Measurements from ENCODE around the gene DENND1A. TPM values are rescaled to one million over a fixed set of nuclear protein-coding genes. Genes with fewer than 3 reads are reported as not detected.

The DENND1A gene
- total and polyA plus RNA-seq, 2 donors from 2014 or later, result 16.3 to 19.6 TPM

GRCh38 chr9:123727332-123727731 is 202.6 kb downstream of the DENND1A start:
- TF ChIP-seq, protein P1, sequence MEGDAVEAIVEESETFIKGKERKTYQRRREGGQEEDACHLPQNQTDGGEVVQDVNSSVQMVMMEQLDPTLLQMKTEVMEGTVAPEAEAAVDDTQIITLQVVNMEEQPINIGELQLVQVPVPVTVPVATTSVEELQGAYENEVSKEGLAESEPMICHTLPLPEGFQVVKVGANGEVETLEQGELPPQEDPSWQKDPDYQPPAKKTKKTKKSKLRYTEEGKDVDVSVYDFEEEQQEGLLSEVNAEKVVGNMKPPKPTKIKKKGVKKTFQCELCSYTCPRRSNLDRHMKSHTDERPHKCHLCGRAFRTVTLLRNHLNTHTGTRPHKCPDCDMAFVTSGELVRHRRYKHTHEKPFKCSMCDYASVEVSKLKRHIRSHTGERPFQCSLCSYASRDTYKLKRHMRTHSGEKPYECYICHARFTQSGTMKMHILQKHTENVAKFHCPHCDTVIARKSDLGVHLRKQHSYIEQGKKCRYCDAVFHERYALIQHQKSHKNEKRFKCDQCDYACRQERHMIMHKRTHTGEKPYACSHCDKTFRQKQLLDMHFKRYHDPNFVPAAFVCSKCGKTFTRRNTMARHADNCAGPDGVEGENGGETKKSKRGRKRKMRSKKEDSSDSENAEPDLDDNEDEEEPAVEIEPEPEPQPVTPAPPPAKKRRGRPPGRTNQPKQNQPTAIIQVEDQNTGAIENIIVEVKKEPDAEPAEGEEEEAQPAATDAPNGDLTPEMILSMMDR (IDR thresholded peaks at IDR 0.05; ENCODE audit: borderline replicate concordance, extremely low read depth, insufficient read depth), result no peak
- no peak for FAIRE-seq

GRCh38 chr9:123725389-123725788 is 204.5 kb downstream of the DENND1A start:
- FAIRE-seq (no peak), DNase-seq (no peak)
- Histone ChIP-seq H3K9ac (ENCODE audit: low read length in 3 of 3) (no peak overlapping the region), H3K4me3 (ENCODE audit: low read length in 3 of 3) (no peak overlapping the region), H3K9me3 (ENCODE audit: control insufficient read depth in 2 of 3, insufficient read depth in 1 of 3, low read length in 3 of 3) (peaks cover 0 to 5% (median 0%) of the 10 kb centered on the region in 3 donors), H3K27me3 (ENCODE audit: control insufficient read depth, insufficient read depth, low read length) (no peaks in the 10 kb centered on the region), H3K36me3 (ENCODE audit: control insufficient read depth in 2 of 3, insufficient read depth in 3 of 3, low read length in 3 of 3) (no peaks in the 10 kb centered on the region), H3K27ac (ENCODE audit: low read depth in 2 of 2, low read length in 2 of 2) (no peak overlapping the region), H3K4me1 (ENCODE audit: control insufficient read depth in 2 of 3, insufficient read depth in 2 of 3, low read depth in 1 of 3, low read length in 3 of 3) (peaks cover 0 to 5% (median 4%) of the 10 kb centered on the region in 3 donors)
- TF ChIP-seq, protein P1 (IDR thresholded peaks at IDR 0.05; ENCODE audit: borderline replicate concordance, extremely low read depth, insufficient read depth), result no peak
- intact Hi-C loops (cut with DNase I), result no loop called here

More at GRCh38 chr9:123727332-123727731, 202.6 kb downstream of the DENND1A start:
- peaks cover 0 to 5% (median 2%) of the 10 kb centered on the region in 3 donors for H3K4me1 ChIP-seq (ENCODE audit: control insufficient read depth in 2 of 3, insufficient read depth in 2 of 3, low read depth in 1 of 3, low read length in 3 of 3)
- H3K27me3 ChIP-seq (ENCODE audit: control insufficient read depth, insufficient read depth, low read length), result no peaks in the 10 kb centered on the region
- no peak for DNase-seq
- no peaks in the 10 kb centered on the region for H3K36me3 ChIP-seq (ENCODE audit: control insufficient read depth in 2 of 3, insufficient read depth in 3 of 3, low read length in 3 of 3)
- no peak overlapping the region for H3K4me3 ChIP-seq (ENCODE audit: low read length in 3 of 3)
- intact Hi-C loops (cut with DNase I), result no loop called here
- H3K9me3 ChIP-seq (ENCODE audit: control insufficient read depth in 2 of 3, insufficient read depth in 1 of 3, low read length in 3 of 3), result peaks cover 0 to 1% (median 0%) of the 10 kb centered on the region in 3 donors
- no peak overlapping the region for H3K9ac ChIP-seq (ENCODE audit: low read length in 3 of 3)
- H3K27ac ChIP-seq (ENCODE audit: low read depth in 2 of 2, low read length in 2 of 2), result no peak overlapping the region

GRCh38 chr9:123724211-123724796 is 205.6 kb downstream of the DENND1A start:
- Histone ChIP-seq H3K9me3 (ENCODE audit: control insufficient read depth in 2 of 3, insufficient read depth in 1 of 3, low read length in 3 of 3) (peaks cover 0 to 5% (median 0%) of the 10 kb centered on the region in 3 donors), H3K4me3 (ENCODE audit: low read length in 3 of 3) (no peak overlapping the region), H3K27me3 (ENCODE audit: control insufficient read depth, insufficient read depth, low read length) (no peaks in the 10 kb centered on the region), H3K9ac (ENCODE audit: low read length in 3 of 3) (no peak overlapping the region), H3K4me1 (ENCODE audit: control insufficient read depth in 2 of 3, insufficient read depth in 2 of 3, low read depth in 1 of 3, low read length in 3 of 3) (peaks cover 0 to 5% (median 4%) of the 10 kb centered on the region in 3 donors), H3K27ac (ENCODE audit: low read depth in 2 of 2, low read length in 2 of 2) (no peak overlapping the region), H3K36me3 (ENCODE audit: control insufficient read depth in 2 of 3, insufficient read depth in 3 of 3, low read length in 3 of 3) (no peaks in the 10 kb centered on the region)
- DNase-seq, result peak in 1 of 5 donors; percentile 32
- intact Hi-C loops (cut with DNase I), result no loop called here
- TF ChIP-seq, protein P1 (IDR thresholded peaks at IDR 0.05; ENCODE audit: borderline replicate concordance, extremely low read depth, insufficient read depth), result peak; percentile 40
- no peak for FAIRE-seq

Measured in kidney (tissue), 14 donors.